H9 (cell line): ENCODE measurements around the gene WNK3. TPM values are rescaled to one million over a fixed set of nuclear protein-coding genes. Genes with fewer than 3 reads are reported as not detected.

Experiments
- DNase-seq: peaks from one replicate; pipeline ENCODE4 v3.0.0-alpha.2; 2017
- H2AFZ ChIP-seq: one replicate; pipeline ENCODE4 v1.6.1; 2013; ENCODE audit warnings: mild to moderate bottlenecking, low read length, control low read depth, moderate library complexity
- H2AK5ac ChIP-seq: 2 replicates; pipeline ENCODE4 v1.6.1; 2013; ENCODE audit warnings: low read length, control low read depth, mixed read lengths; ENCODE audit not compliant: insufficient read length
- H2BK120ac ChIP-seq: one replicate; pipeline ENCODE4 v1.6.1; 2013; ENCODE audit warnings: low read depth, mild to moderate bottlenecking, low read length, control low read depth, inconsistent platforms; ENCODE audit not compliant: poor library complexity, severe bottlenecking
- H2BK12ac ChIP-seq: 2 replicates; pipeline ENCODE4 v1.6.1; 2013; ENCODE audit warnings: low read length, control low read depth, mixed read lengths, low read depth; ENCODE audit not compliant: insufficient read length
- H2BK15ac ChIP-seq: 2 replicates; pipeline ENCODE4 v1.6.1; 2013; ENCODE audit warnings: low read depth, low read length, control low read depth
- H2BK20ac ChIP-seq: one replicate; pipeline ENCODE4 v1.6.1; 2013; ENCODE audit warnings: low read depth, mild to moderate bottlenecking, low read length, control low read depth, inconsistent platforms; ENCODE audit not compliant: poor library complexity, severe bottlenecking
- H2BK5ac ChIP-seq: 2 replicates; pipeline ENCODE4 v1.6.1; 2013; ENCODE audit warnings: low read length, control low read depth, mixed read lengths; ENCODE audit not compliant: insufficient read length
- H3K14ac ChIP-seq: 2 replicates; pipeline ENCODE4 v1.6.1; 2013; ENCODE audit warnings: low read length, control low read depth; ENCODE audit not compliant: insufficient read depth
- H3K18ac ChIP-seq: 2 replicates; pipeline ENCODE4 v1.6.1; 2013; ENCODE audit warnings: low read depth, mild to moderate bottlenecking, mixed read lengths, low read length, control low read depth; ENCODE audit not compliant: insufficient read length
- H3K23ac ChIP-seq: 2 replicates; pipeline ENCODE4 v1.6.1; 2013; ENCODE audit warnings: low read length, control low read depth, mixed read lengths, low read depth; ENCODE audit not compliant: insufficient read length
- H3K23me2 ChIP-seq: 2 replicates; pipeline ENCODE4 v1.6.1; 2013; ENCODE audit warnings: low read depth, mild to moderate bottlenecking, mixed read lengths, low read length, control low read depth; ENCODE audit not compliant: insufficient read length, poor library complexity, severe bottlenecking
- H3K27ac ChIP-seq: 2 replicates; pipeline ENCODE4 v1.5.1; 2013; ENCODE audit warnings: low read length, control low read depth, mixed read lengths, low read depth; ENCODE audit not compliant: insufficient read length
- H3K27me3 ChIP-seq: 2 replicates; pipeline ENCODE4 v1.6.1; 2013; ENCODE audit warnings: low read length, control low read depth, inconsistent platforms; ENCODE audit not compliant: insufficient read depth
- H3K4ac ChIP-seq: 2 replicates; pipeline ENCODE4 v1.6.1; 2013; ENCODE audit warnings: low read depth, mild to moderate bottlenecking, control low read depth, inconsistent platforms, low read length, moderate library complexity
- H3K4me1 ChIP-seq: 2 replicates; pipeline ENCODE4 v1.6.1; 2013; ENCODE audit warnings: low read length, control low read depth, inconsistent platforms; ENCODE audit not compliant: insufficient read depth
- H3K4me2 ChIP-seq: 2 replicates; pipeline ENCODE4 v1.6.1; 2013; ENCODE audit warnings: low read length, control low read depth, mixed read lengths; ENCODE audit not compliant: insufficient read length, insufficient read depth
- H3K56ac ChIP-seq: 2 replicates; pipeline ENCODE4 v1.6.1; 2013; ENCODE audit warnings: low read depth, mild to moderate bottlenecking, mixed read lengths, low read length, control low read depth; ENCODE audit not compliant: insufficient read length
- H3K79me1 ChIP-seq: 2 replicates; pipeline ENCODE4 v1.6.1; 2013; ENCODE audit warnings: low read depth, mild to moderate bottlenecking, moderate library complexity, low read length, control low read depth, inconsistent platforms; ENCODE audit not compliant: insufficient read depth, poor library complexity, severe bottlenecking
- H3K79me2 ChIP-seq: 2 replicates; pipeline ENCODE4 v1.6.1; 2013; ENCODE audit warnings: low read length, control low read depth, inconsistent platforms; ENCODE audit not compliant: insufficient read depth
- H3K9ac ChIP-seq: 2 replicates; pipeline ENCODE4 v1.6.1; 2013; ENCODE audit warnings: low read length, control low read depth, mixed read lengths; ENCODE audit not compliant: insufficient read length; ENCODE audit errors: extremely low read depth
- H3K9me3 ChIP-seq: one replicate; pipeline ENCODE4 v1.6.1; 2013; ENCODE audit warnings: low read depth, low read length, inconsistent platforms; ENCODE audit not compliant: control insufficient read depth
- H3T11ph ChIP-seq: one replicate; pipeline ENCODE4 v1.6.1; 2013; ENCODE audit warnings: mild to moderate bottlenecking, low read length, control low read depth, inconsistent platforms
- H4K20me1 ChIP-seq: one replicate; pipeline ENCODE4 v1.6.1; 2013; ENCODE audit not compliant: control insufficient read depth, insufficient read length, insufficient read depth
- H4K5ac ChIP-seq: 2 replicates; pipeline ENCODE4 v1.6.1; 2013; ENCODE audit warnings: low read depth, mild to moderate bottlenecking, mixed read lengths, low read length, control low read depth; ENCODE audit not compliant: insufficient read length
- H4K8ac ChIP-seq: replicated peaks from 2 replicates; pipeline ENCODE4 v1.6.1; 2013; ENCODE audit warnings: low read length, control low read depth, mixed read lengths, low read depth; ENCODE audit not compliant: insufficient read length
- H4K91ac ChIP-seq: 2 replicates; pipeline ENCODE4 v1.6.1; 2013; ENCODE audit warnings: low read depth, mild to moderate bottlenecking, moderate library complexity, mixed read lengths, low read length, control low read depth; ENCODE audit not compliant: insufficient read length
- H3K27ac Mint-ChIP-seq, 3 experiments: 2 replicates in 2 of 3; 3 replicates in 1 of 3; pipeline ENCODE4 v1.8.0; 2020 to 2021; ENCODE audit warnings: mixed read lengths in 3 of 3, mild to moderate bottlenecking in 1 of 3, moderate library complexity in 1 of 3
- H3K27me3 Mint-ChIP-seq: 2 replicates; pipeline ENCODE4 v1.8.0; 2021; ENCODE audit warnings: low read depth, mild to moderate bottlenecking, moderate library complexity, mixed read lengths
- H3K36me3 Mint-ChIP-seq, 3 experiments: 2 replicates in 2 of 3; 3 replicates in 1 of 3; pipeline ENCODE4 v1.8.0; 2020 to 2021; ENCODE audit warnings: low read depth in 3 of 3, mixed read lengths in 3 of 3; ENCODE audit not compliant: insufficient read depth in 1 of 3
- H3K4me1 Mint-ChIP-seq, 2 experiments: 2 replicates each; pipeline ENCODE4 v1.8.0; 2020; ENCODE audit warnings: mixed read lengths in 2 of 2
- H3K4me3 Mint-ChIP-seq, 2 experiments: 2 replicates in 1 of 2; 3 replicates in 1 of 2; pipeline ENCODE4 v1.8.0; 2020 to 2021; ENCODE audit warnings: mild to moderate bottlenecking in 2 of 2, mixed read lengths in 2 of 2, moderate library complexity in 1 of 2
- H3K9me3 Mint-ChIP-seq, 2 experiments: 2 replicates in 1 of 2; 3 replicates in 1 of 2; pipeline ENCODE4 v1.8.0; 2020; ENCODE audit warnings: mild to moderate bottlenecking in 2 of 2, mixed read lengths in 2 of 2, moderate library complexity in 1 of 2
- CTCF ChIP-seq: fragments of 200-600 bp; sonication (generic); conservative IDR thresholded peaks from 3 replicates; pipeline ENCODE4 v1.8.0; 2021; ENCODE audit warnings: antibody characterized with exemption, mild to moderate bottlenecking
- WGBS: extraction: QIAGEN DNeasy Blood & Tissue Kit; methylation state at CpG from one replicate; pipeline ENCODE4 v1.1.7; 2013; ENCODE audit warnings: missing lambda C conversion rate, low lambda C conversion rate, mixed read lengths; ENCODE audit not compliant: insufficient read length; ENCODE audit errors: extremely low coverage; 5-methylcytosine and 5-hydroxymethylcytosine counted together
- total RNA-seq: library from RNA; stranded (reverse); gene quantifications from 2 replicates; pipeline ENCODE4 v1.2.1, GENCODE V29; 2021

The WNK3 gene
- total RNA-seq, 1 experiment from 2014 or later, result 22.8 TPM

GRCh38 chrX:54301516-54301915 is 56.3 kb downstream of the WNK3 start:
- Histone ChIP-seq H3K79me1 (no peaks in the 10 kb centered on the region), H2BK15ac (no peak overlapping the region), H3T11ph (no peak overlapping the region), H2BK12ac (no peak overlapping the region), H3K23me2 (no peaks in the 10 kb centered on the region), H2BK120ac (no peak overlapping the region), H3K27ac (no peak overlapping the region), H3K56ac (no peak overlapping the region), H2AFZ (no peak overlapping the region), H3K23ac (no peak overlapping the region), H3K79me2 (no peaks in the 10 kb centered on the region), H4K8ac (no peak overlapping the region), H3K9ac (no peak overlapping the region), H3K9me3 (no peaks in the 10 kb centered on the region), H3K4me1 (no peaks in the 10 kb centered on the region), H3K18ac (no peak overlapping the region), H3K4me2 (no peak overlapping the region), H3K27me3 (no peaks in the 10 kb centered on the region), H2AK5ac (no peak overlapping the region), H4K20me1 (no peaks in the 10 kb centered on the region), H4K91ac (no peak overlapping the region), H4K5ac (no peak overlapping the region), H2BK5ac (no peak overlapping the region), H2BK20ac (no peak overlapping the region), H3K4ac (no peak overlapping the region), H3K14ac (no peak overlapping the region)
- H3K4me1 Mint-ChIP-seq, result no peaks in the 10 kb centered on the region
- no peaks in the 10 kb centered on the region for H3K27me3 Mint-ChIP-seq
- no CpG with 5 or more reads among the region's 4 CpGs for WGBS
- H3K4me3 Mint-ChIP-seq, result no peak overlapping the region
- peaks cover 8 to 35% (median 17%) of the 10 kb centered on the region in 3 experiments for H3K36me3 Mint-ChIP-seq
- no peak for TF ChIP-seq CTCF
- H3K9me3 Mint-ChIP-seq, result peaks cover 40 to 55% of the 10 kb centered on the region in 2 experiments
- no peak for DNase-seq
- H3K27ac Mint-ChIP-seq, result no peak overlapping the region
